B cell (primary cell): ENCODE measurements around the gene PTPRG.

Source experiments
- EZH2 ChIP-seq: IDR thresholded peaks from 2 replicates; pipeline ENCODE4 v1.6.1; 2012; ENCODE audit warnings: borderline replicate concordance, low read depth, mild to moderate bottlenecking, moderate library complexity, low read length; ENCODE audit not compliant: insufficient read depth, poor library complexity, severe bottlenecking
- TF ChIP-seq, protein P1 (sequence below): fragments of 200-600 bp; IDR thresholded peaks from one replicate; pipeline ENCODE4 v1.8.0; 2022; ENCODE audit warnings: antibody characterized with exemption, mild to moderate bottlenecking

DNA sequence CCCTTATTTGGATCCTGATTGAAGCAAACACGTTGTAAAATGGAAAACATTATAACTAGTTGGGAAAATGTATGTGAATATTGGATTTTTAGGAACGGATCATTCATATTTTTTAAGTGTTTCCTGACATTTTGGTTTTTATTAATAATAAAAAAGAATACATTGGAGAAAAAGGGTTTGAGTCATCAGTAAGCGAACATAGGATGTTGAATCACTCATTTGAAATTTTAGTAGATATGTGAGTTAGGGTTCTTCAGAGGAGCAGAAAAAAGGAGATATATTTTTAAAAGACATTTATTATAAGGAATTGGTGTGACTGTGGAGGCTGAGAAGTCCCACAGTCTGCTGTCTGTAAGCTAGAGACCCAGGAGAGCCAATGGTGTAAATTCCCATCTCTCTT lies 258.5 kb downstream of the PTPRG start:
- TF ChIP-seq, protein P1, sequence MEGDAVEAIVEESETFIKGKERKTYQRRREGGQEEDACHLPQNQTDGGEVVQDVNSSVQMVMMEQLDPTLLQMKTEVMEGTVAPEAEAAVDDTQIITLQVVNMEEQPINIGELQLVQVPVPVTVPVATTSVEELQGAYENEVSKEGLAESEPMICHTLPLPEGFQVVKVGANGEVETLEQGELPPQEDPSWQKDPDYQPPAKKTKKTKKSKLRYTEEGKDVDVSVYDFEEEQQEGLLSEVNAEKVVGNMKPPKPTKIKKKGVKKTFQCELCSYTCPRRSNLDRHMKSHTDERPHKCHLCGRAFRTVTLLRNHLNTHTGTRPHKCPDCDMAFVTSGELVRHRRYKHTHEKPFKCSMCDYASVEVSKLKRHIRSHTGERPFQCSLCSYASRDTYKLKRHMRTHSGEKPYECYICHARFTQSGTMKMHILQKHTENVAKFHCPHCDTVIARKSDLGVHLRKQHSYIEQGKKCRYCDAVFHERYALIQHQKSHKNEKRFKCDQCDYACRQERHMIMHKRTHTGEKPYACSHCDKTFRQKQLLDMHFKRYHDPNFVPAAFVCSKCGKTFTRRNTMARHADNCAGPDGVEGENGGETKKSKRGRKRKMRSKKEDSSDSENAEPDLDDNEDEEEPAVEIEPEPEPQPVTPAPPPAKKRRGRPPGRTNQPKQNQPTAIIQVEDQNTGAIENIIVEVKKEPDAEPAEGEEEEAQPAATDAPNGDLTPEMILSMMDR, result no peak
- TF ChIP-seq EZH2, result no peak
